ENCODE data around the gene SCFD2.

DNA sequence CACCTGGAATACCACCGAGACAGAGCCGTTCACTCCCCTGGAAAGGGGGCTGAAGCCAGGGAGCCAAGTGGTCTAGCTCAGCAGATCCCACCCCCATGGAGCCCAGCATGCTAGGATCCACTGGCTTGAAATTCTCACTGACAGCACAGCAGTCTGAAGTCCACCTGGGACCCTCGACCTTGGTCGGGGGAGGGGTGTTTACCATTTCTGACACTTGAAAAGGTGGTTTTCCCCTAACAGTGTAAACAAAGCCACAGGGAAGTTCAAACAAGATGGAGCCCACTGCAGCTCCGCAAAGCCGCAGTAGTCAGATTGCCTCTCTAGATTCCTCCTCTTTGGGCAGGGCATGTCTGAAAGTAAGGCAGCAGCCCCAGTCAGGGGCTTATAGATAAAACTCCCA lies 260.5 kb downstream of the SCFD2 start:
- TF ChIP-seq CTCF (IDR thresholded peaks at IDR 0.05) (no peak), POLR2A (IDR thresholded peaks at IDR 0.05) (no peak)
